ENCODE data around the gene LRRC32.

GRCh38 chr11:76622493-76623094 lies 48.0 kb downstream of the LRRC32 start:
- TF ChIP-seq POLR2A (IDR thresholded peaks at IDR 0.05; ENCODE audit: low read depth, low read length) (no peak), POLR2AphosphoS5 (IDR thresholded peaks at IDR 0.05; ENCODE audit: low read depth, low read length) (no peak)
